Measurements from ENCODE around the gene SHROOM2.
"Not testable (repeated sequence)": the region's sequence is repeated elsewhere in the genome, so short reads cannot be mapped to it uniquely, and the experiment has no call there.

The SHROOM2 gene

GRCh38 chrX:9785254-9785943, 830 bp upstream of the SHROOM2 start:
- DNase-seq (ENCODE audit: low read depth, low spot score): no peak

DNA sequence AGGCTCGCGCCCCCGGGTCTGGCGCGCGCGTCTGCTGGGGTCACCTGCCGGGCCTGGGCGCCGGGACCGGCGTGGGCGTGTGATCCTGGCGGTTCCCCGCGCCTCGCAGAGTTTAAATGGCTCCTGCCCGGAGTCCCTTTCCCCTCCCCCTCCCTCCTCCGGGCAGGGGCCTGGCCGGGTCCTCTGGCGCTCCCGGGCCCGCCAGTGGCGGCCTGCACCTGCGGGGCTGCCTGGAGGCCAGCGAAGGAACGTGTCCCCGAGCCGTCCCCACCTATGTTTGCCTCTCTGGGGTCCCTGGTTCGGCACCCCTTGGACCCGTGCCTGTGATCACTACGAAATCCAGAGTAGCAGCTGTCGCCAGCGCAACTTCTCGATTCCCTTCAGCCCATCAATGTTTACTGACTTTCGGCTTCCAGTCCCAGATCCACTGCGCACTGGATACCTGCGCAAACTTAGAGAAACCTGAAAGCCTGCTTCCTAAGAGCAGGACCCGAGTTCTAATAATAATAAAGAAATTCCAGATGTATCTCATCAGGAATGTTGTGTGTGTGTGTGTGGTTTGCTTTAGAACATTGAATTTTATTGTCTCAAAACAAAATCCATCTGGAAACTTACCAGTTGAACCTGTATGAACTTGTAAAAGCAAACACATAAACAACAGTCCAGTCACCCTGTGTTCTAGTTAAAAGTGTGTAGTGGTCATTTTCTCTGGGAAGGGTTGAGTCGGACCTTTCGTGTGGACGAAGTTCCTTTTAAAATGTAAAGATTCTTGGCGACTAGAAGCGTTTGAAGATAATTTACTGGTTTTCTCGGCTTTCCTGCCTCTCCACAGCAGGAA, 788 bp downstream of the SHROOM2 start:
- no peak for DNase-seq (ENCODE audit: low read depth, low spot score)

- DNase-seq (ENCODE audit: low read depth, low spot score): no peak
Observed at GRCh38 chrX:9788911-9789310, 2.7 kb downstream of the SHROOM2 start.

GRCh38 chrX:9789555-9789954, 3.3 kb downstream of the SHROOM2 start:
- no peak for DNase-seq (ENCODE audit: low read depth, low spot score)

DNA sequence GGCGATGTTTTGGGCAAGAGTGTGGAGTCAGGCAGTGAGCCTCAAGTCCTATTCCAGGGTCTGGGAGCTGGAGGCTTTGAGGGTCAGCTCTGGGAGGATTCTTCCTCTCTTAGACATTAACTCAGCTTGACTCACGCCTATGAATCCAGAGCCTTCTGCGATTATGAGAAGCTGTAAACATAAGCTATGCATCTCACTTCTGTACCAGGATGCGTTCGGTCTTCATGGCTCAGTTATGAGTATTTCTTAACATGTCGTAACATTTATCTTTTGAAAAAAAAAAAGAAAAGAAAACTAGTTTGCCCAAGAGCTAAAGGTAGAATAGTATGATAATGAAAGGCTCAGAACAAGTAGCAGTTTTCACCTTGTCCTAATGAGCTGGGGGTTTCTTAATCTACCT, 4.6 kb downstream of the SHROOM2 start:
- DNase-seq (ENCODE audit: low read depth, low spot score): no peak

DNA sequence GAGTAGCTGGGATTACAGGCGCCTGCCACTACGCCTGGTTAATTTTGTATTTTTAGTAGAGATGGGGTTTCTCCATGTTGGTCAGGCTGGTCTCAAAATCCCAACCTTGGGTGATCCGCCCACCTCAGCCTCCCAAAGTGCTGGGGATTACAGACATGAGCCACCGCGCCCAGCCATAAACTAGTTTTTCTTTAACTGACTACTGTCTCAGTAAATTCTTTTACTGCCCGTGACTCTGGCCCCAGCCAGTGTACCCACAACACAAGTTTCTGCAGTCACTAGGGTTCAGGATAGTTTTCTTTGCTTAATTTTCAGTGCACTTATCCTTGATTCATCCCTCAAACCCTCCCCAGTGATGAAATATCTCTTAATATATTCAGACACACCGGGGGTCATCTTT, 8.3 kb downstream of the SHROOM2 start:
- no peak for DNase-seq (ENCODE audit: low read depth, low spot score)

DNA sequence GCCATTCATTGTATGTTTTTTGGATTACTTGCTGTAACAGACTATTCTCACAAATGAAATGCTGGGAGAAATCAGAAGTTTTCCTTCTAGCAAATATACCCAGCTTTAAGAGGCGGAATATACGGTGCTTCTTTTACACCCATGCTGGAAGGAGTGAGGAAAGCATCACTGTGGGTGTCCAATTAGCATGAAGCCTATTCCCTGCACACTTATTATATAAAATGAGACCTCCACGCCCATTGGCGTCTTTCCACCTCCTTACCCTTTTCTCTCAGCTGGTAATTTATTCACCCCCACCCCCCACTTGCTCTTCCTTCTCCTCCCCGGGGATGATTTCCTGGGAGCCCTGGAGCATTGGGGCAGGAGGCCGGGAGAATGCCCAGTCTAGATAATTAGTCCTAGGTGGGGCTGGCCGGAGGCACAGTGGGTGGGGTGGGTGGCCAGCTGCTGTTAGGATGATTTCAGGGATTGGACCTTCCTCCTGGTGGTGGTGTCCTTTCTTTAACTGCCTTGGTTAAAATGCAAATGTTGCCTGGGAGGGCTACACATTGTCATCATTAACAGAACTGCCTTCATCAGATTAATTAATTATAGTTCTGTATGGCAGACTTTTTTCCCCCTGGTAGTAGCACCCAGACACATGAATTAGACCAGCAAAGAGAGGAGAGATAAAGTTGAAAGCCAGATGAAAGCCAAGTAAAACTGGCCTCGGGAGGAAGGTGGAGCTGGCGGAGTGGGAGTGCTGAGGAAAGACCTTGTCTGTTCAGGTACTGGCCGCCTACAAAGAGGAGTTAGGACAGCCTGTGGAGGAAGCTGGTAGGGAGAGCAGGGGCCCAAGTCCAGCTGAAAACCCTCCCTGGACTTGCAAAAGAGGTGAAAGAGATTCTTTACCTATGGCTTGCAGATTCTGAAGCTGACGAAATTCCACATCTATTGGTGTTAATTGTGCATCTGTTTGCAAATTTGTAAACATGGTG, 11.4 kb downstream of the SHROOM2 start:
- DNase-seq (ENCODE audit: low read depth, low spot score): no peak

GRCh38 chrX:9802737-9803136, 16.5 kb downstream of the SHROOM2 start:
- DNase-seq (ENCODE audit: low read depth, low spot score): no peak

- no peak for DNase-seq (ENCODE audit: low read depth, low spot score)
Observed at GRCh38 chrX:9804444-9804843, 18.2 kb downstream of the SHROOM2 start.

DNA sequence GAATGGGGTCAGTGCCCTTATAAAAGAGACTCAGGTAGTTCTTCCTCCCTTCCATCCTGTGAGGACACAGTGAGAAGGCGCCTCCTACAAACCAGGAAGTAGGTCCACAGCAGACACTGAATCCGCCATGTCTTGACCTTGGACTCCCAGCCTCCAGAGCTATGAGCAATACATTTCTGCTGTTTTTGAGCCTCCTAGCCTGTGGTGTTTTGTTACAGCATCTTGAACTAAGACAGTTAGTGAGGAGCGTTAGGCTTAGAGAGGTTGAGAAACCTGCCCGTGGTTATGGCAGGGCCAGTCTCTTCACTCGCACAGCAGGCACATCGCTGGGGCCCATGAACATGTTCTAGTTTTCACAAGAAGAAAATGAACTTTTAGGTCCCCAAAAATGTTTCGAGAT, 19.7 kb downstream of the SHROOM2 start:
- no peak for DNase-seq (ENCODE audit: low read depth, low spot score)

DNA sequence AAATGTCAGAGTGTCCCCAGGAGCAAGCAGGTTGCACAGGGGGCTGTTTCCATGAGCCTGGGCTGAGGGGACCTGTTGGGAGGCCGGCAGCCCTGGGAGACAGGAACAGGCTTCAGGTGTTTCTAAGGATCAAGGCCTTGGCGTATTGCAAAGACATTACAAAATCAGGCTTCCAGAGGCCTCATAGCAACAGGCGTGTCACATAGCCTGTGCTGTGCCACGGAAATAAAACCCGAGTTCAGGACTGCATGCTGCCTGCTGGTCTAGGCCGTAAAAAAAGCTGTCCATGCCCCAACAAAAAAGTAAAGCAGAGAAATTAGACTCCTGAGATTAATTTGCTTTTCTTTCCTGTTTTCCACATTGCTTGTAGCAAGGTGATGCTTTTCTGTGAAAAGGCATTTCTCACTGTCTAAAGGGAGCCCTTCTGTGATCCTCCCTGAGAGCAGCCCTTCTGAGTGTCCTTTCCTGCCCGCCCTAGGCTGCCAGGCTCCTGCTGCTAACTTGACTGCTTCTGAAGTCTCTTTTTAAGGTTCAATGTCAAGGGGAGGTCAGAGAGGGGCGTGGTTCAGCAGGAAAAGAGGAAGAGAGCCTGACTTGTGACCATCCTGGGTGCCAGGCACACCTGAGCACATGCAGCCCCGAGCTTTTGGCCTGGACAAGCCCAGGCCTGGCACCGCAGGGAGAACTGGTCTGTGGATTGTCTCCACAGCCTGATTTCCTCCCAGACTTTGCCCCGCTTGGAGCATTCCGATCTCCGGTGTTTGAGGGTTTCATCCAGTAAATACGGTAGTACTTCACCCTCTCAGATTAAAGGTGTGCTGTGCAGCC, 21.3 kb downstream of the SHROOM2 start:
- no peak for DNase-seq (ENCODE audit: low read depth, low spot score)

GRCh38 chrX:9809876-9810275, 23.6 kb downstream of the SHROOM2 start:
- not testable (repeated sequence) for DNase-seq (ENCODE audit: low read depth, low spot score)

GRCh38 chrX:9811086-9811485, 24.9 kb downstream of the SHROOM2 start:
- not testable (repeated sequence) for DNase-seq (ENCODE audit: low read depth, low spot score)

DNA sequence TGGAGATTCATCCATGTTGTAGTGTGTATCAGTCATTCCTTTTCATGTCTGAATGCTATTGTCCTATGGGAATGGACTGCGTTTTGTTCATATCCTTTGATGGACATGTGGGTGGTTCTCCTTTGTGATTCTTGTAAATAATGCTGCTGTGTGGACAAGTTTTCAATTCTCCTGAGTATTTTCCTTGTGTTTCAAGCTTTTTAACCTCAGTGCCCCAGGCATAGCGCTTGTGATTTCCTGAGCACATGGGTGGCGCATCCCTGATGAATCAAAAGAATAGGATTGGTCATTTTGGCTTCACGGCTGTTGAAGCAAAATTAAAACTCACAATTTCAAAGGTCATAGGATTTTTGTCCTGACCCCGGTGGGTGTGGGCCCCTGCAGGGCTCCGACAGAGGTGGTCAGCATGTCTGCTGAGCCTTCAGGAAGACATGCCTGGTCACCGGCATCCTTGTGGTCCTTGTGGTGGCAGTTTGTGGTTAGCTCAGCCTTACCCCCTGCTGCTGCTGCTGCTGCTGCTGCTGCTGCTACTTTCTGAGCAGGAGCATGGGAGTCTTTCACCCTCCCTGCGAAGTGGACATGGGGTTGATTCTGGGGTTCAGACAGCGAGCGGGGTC, 30.0 kb downstream of the SHROOM2 start:
- no peak for DNase-seq (ENCODE audit: low read depth, low spot score)

DNA sequence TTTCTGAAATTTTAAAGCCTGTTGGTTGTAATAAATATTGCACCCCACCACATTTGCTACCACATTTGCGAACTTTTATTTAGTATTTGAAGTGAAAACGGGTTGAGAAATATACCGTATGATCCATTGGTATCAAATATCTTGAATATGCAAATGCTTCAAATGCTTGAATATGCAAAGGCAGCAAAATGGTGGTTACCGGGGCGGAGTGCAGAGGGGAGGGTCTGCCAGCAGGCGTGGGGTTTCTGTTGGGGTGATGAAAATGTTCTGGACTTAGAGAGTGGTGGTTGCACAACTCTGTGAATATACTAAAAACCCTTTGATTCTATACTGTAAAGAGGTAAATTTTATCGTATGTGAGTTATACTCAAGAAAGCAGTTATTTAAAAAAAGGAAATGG, 35.3 kb downstream of the SHROOM2 start:
- DNase-seq (ENCODE audit: low read depth, low spot score): no peak

- no peak for DNase-seq (ENCODE audit: low read depth, low spot score)
Observed at GRCh38 chrX:9824554-9824953, 38.3 kb downstream of the SHROOM2 start.

GRCh38 chrX:9825129-9825790, 39.0 kb downstream of the SHROOM2 start:
- no peak for DNase-seq (ENCODE audit: low read depth, low spot score)

DNA sequence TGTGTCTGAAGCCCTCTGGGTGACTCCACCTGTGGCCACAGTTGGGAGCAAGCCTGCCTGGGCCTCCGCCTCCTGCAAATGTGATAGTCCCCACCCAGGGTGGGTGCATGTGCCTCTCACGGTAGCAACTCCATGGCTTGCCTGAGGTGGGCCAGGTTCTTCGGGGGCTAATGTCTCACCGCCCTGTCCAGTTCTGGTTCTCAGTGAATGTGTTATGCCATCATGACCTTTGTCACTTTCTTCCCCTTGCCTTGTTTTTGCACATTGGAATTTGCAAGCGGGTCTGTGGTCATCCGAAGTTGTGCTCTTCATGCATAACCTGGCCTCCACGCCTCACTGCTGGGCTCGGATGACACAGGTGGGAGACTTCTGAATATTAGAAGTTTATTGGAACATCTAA, 39.7 kb downstream of the SHROOM2 start:
- DNase-seq (ENCODE audit: low read depth, low spot score): no peak

- no peak for DNase-seq (ENCODE audit: low read depth, low spot score)
Observed at GRCh38 chrX:9829308-9830267, 43.4 kb downstream of the SHROOM2 start.
